ENCODE measurements around the gene CNTD1. TPM values are rescaled to one million over a fixed set of nuclear protein-coding genes. Genes with fewer than 3 reads are reported as not detected.

Gene CNTD1
- polyA plus RNA-seq, 2 of the 4 experiments (the other 2 are of a cell fraction) = 0.06 to 0.10 TPM

DNA sequence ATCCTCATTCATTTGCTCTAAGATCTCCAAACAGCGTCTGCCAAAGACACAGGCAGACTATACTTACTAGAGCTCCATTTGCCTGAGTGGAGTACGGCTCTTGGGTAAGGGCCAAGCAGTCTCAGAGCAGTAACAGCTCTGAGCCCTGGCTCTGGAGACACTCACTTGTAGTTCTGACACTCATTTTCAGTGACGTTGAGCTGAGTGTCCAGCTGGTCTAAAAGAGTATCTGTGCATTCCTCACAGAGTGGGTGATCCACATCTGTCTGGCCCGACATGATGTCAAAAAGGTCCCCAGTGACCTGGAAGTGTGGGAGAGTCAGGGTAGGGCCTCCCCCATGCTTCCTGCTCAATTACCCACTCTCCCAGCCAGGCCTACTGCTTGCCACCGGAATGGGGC lies 19.7 kb downstream of the CNTD1 start:
- 94% methylated on average over 5 of the region's 5 CpGs for WGBS (ENCODE audit: missing lambda C conversion rate)
- FAIRE-seq (no peak), DNase-seq (ENCODE audit: low read depth in 1 of 2, low spot score in 1 of 2) (no peak), ATAC-seq (no peak)
- CTCF ChIA-PET = interaction anchor here (0.7 to 14.9 kb wide), 14 partner anchors 8 to 123 kb away, joined by 3 to 336 read pairs (median 6); partner anchors contain the start of genes AOC2, CNTD1, COA3 and PSME3
- peaks cover 18% of the 10 kb centered on the region for H3K4me1 ChIP-seq
- no peak overlapping the region for H3K4me3 ChIP-seq
- H3K4me2 ChIP-seq = no peak overlapping the region
- H3K9me3 ChIP-seq = no peaks in the 10 kb centered on the region
- TF ChIP-seq EHMT2 (IDR thresholded peaks at IDR 0.05; ENCODE audit: low read depth) (no peak), RCOR1 (IDR thresholded peaks at IDR 0.05; ENCODE audit: low read depth, low read length) (no peak), HOXB13 (CRISPR knock-in tag; IDR thresholded peaks at IDR 0.05; ENCODE audit: low read depth) (no peak), ZFP36 (IDR thresholded peaks at IDR 0.05; ENCODE audit: borderline replicate concordance, partially characterized antibody) (no peak), RFX5 (IDR thresholded peaks at IDR 0.05) (no peak), PHF8 (IDR thresholded peaks at IDR 0.05; ENCODE audit: borderline replicate concordance, low read depth) (no peak), POLR2A (IDR thresholded peaks at IDR 0.05; ENCODE audit: low read length) (no peak), CEBPB (IDR thresholded peaks at IDR 0.05) (no peak), TFCP2L1 (CRISPR knock-in tag; IDR thresholded peaks at IDR 0.05) (no peak), JUN (IDR thresholded peaks at IDR 0.05) (no peak)
- TF ChIP-seq, protein P1, sequence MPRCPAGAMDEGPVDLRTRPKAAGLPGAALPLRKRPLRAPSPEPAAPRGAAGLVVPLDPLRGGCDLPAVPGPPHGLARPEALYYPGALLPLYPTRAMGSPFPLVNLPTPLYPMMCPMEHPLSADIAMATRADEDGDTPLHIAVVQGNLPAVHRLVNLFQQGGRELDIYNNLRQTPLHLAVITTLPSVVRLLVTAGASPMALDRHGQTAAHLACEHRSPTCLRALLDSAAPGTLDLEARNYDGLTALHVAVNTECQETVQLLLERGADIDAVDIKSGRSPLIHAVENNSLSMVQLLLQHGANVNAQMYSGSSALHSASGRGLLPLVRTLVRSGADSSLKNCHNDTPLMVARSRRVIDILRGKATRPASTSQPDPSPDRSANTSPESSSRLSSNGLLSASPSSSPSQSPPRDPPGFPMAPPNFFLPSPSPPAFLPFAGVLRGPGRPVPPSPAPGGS (IDR thresholded peaks at IDR 0.05) = no peak
- TF ChIP-seq, protein P2, sequence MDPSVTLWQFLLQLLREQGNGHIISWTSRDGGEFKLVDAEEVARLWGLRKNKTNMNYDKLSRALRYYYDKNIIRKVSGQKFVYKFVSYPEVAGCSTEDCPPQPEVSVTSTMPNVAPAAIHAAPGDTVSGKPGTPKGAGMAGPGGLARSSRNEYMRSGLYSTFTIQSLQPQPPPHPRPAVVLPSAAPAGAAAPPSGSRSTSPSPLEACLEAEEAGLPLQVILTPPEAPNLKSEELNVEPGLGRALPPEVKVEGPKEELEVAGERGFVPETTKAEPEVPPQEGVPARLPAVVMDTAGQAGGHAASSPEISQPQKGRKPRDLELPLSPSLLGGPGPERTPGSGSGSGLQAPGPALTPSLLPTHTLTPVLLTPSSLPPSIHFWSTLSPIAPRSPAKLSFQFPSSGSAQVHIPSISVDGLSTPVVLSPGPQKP (IDR thresholded peaks at IDR 0.05; ENCODE audit: low read depth, low read length) = no peak
- TF ChIP-seq, protein P3, sequence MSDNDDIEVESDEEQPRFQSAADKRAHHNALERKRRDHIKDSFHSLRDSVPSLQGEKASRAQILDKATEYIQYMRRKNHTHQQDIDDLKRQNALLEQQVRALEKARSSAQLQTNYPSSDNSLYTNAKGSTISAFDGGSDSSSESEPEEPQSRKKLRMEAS (IDR thresholded peaks at IDR 0.05) = no peak
- TF ChIP-seq, protein P4, sequence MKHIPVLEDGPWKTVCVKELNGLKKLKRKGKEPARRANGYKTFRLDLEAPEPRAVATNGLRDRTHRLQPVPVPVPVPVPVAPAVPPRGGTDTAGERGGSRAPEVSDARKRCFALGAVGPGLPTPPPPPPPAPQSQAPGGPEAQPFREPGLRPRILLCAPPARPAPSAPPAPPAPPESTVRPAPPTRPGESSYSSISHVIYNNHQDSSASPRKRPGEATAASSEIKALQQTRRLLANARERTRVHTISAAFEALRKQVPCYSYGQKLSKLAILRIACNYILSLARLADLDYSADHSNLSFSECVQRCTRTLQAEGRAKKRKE (CRISPR knock-in tag; IDR thresholded peaks at IDR 0.05; ENCODE audit: low read depth) = no peak
- POLR2A ChIA-PET = no interaction called here
- H3K27ac ChIP-seq = no peak overlapping the region

DNA sequence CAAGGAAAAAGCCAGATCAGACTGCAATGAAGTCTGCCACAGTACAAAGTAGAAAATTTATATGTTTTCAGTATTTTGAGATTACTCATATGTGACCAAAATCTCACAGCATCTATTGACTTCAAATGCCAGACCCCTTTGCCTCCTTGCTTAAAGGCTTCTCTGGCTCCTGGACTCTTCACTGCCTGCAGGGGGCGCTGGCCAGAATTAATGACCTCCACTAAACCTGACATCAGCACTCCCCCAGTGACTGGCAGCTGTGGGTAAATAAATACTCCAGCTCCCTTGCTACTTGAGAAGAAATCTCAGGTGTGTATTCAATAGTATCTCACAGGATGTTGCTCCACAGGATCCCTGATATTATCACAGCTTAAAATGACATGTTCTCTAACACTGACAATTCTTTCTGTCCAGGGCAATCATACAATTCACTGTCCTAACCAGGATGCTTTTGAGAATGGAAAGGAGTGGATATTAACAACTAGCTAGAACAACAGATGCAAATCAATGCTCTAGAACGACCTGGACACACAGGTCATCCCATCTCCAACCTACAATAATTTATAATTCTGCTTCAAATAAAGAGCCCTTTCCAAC lies 21.4 kb downstream of the CNTD1 start:
- DNase-seq (ENCODE audit: low read depth in 1 of 2, low spot score in 1 of 2) = peak; percentile 84 to 85
- ChIA-PET CTCF (interaction anchor here (0.5 to 14.9 kb wide), 26 partner anchors 9 to 418 kb away, joined by 3 to 336 read pairs (median 4); partner anchors contain the start of genes AOC2, CNTD1, COA3 and PSME3), POLR2A (interaction anchor here (1.1 to 1.2 kb wide), 2 partner anchors 46 to 109 kb away, joined by 3 to 4 read pairs; no protein-coding TSS in a partner anchor)
- Histone ChIP-seq H3K4me2 (no peak overlapping the region), H3K9me3 (no peaks in the 10 kb centered on the region), H3K27ac (no peak overlapping the region), H3K4me3 (no peak overlapping the region), H3K4me1 (peaks cover 21% of the 10 kb centered on the region)
- WGBS (ENCODE audit: missing lambda C conversion rate) = 8% methylated on average over 2 of the region's 2 CpGs
- peak; percentile 44 to 66; a peak in 3 of 6 replicates for ATAC-seq
- FAIRE-seq = no peak
- no peak for TF ChIP-seq EHMT2 (IDR thresholded peaks at IDR 0.05; ENCODE audit: low read depth)
- TF ChIP-seq, protein P3 (IDR thresholded peaks at IDR 0.05) = no peak
- TF ChIP-seq ESRRA (IDR thresholded peaks at IDR 0.05; ENCODE audit: borderline replicate concordance, low read length) = no peak
- no peak for TF ChIP-seq RNF2 (IDR thresholded peaks at IDR 0.05; ENCODE audit: borderline replicate concordance, low read depth)
- TF ChIP-seq HOXB5 (CRISPR knock-in tag; IDR thresholded peaks at IDR 0.05) = no peak
- no peak for TF ChIP-seq E2F6 (IDR thresholded peaks at IDR 0.05; ENCODE audit: borderline replicate concordance, low read depth)
- no peak for TF ChIP-seq SREBF2 (IDR thresholded peaks at IDR 0.05)
- TF ChIP-seq, protein P5, sequence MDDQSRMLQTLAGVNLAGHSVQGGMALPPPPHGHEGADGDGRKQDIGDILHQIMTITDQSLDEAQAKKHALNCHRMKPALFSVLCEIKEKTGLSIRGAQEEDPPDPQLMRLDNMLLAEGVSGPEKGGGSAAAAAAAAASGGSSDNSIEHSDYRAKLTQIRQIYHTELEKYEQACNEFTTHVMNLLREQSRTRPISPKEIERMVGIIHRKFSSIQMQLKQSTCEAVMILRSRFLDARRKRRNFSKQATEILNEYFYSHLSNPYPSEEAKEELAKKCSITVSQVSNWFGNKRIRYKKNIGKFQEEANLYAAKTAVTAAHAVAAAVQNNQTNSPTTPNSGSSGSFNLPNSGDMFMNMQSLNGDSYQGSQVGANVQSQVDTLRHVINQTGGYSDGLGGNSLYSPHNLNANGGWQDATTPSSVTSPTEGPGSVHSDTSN (IDR thresholded peaks at IDR 0.05) = no peak
- TF ChIP-seq HDAC2 (IDR thresholded peaks at IDR 0.05) = no peak
- TF ChIP-seq SMC3 (IDR thresholded peaks at IDR 0.05) = peak; percentile 50
- peak; percentile 82 for TF ChIP-seq CTCF (IDR thresholded peaks at IDR 0.05)
- TF ChIP-seq, protein P6, sequence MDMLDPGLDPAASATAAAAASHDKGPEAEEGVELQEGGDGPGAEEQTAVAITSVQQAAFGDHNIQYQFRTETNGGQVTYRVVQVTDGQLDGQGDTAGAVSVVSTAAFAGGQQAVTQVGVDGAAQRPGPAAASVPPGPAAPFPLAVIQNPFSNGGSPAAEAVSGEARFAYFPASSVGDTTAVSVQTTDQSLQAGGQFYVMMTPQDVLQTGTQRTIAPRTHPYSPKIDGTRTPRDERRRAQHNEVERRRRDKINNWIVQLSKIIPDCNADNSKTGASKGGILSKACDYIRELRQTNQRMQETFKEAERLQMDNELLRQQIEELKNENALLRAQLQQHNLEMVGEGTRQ (IDR thresholded peaks at IDR 0.05) = no peak
- TF ChIP-seq, protein P1 (IDR thresholded peaks at IDR 0.05) = no peak
- no peak for TF ChIP-seq HEYL (CRISPR knock-in tag; IDR thresholded peaks at IDR 0.05)
- TF ChIP-seq POLR2AphosphoS2 (conservative IDR thresholded peaks at IDR 0.05; ENCODE audit: low read length) = no peak
- TF ChIP-seq RCOR1 (IDR thresholded peaks at IDR 0.05; ENCODE audit: low read depth, low read length) = no peak

All from A549 (cell line).